ENCODE results near the gene FLT4.
"Not testable (repeated sequence)": the region's sequence is repeated elsewhere in the genome, so short reads cannot be mapped to it uniquely, and the experiment has no call there.

FLT4 gene

GRCh38 chr5:180649297-180650039 is at the start of gene FLT4:
TSS of gene FLT4 (minus strand) at chr5:180649600. CDS start at chr5:180649545, 55 bp downstream.
- no peak for DNase-seq

GRCh38 chr5:180699042-180699441 is 49.6 kb upstream of the FLT4 start:
- no peak for DNase-seq

GRCh38 chr5:180696116-180696515 is 46.7 kb upstream of the FLT4 start:
- no peak for DNase-seq

- DNase-seq = no peak
Measured at GRCh38 chr5:180692429-180692828, 43.0 kb upstream of the FLT4 start.

- no peak for DNase-seq
Measured at GRCh38 chr5:180691046-180691445, 41.6 kb upstream of the FLT4 start.

- no peak for DNase-seq
Measured at GRCh38 chr5:180690562-180690961, 41.2 kb upstream of the FLT4 start.

- DNase-seq = no peak
Measured at GRCh38 chr5:180689775-180690174, 40.4 kb upstream of the FLT4 start.

- DNase-seq = no peak
Measured at GRCh38 chr5:180689071-180689694, 39.8 kb upstream of the FLT4 start.

GRCh38 chr5:180688330-180689070 is 39.1 kb upstream of the FLT4 start:
- DNase-seq = peak; percentile 18

GRCh38 chr5:180686799-180687198 is 37.4 kb upstream of the FLT4 start:
- DNase-seq = not testable (repeated sequence)

GRCh38 chr5:180684623-180685161 is 35.3 kb upstream of the FLT4 start:
- no peak for DNase-seq

GRCh38 chr5:180683220-180683922 is 34.0 kb upstream of the FLT4 start:
- DNase-seq = no peak

- DNase-seq = no peak
Measured at GRCh38 chr5:180682560-180682959, 33.2 kb upstream of the FLT4 start.

- not testable (repeated sequence) for DNase-seq
Measured at GRCh38 chr5:180682008-180682407, 32.6 kb upstream of the FLT4 start.

GRCh38 chr5:180678319-180678718 is 28.9 kb upstream of the FLT4 start:
- not testable (repeated sequence) for DNase-seq

- DNase-seq = no peak
Measured at GRCh38 chr5:180675036-180675635, 25.7 kb upstream of the FLT4 start.

GRCh38 chr5:180674090-180674475 is 24.7 kb upstream of the FLT4 start:
- not testable (repeated sequence) for DNase-seq

GRCh38 chr5:180673371-180674089 is 24.1 kb upstream of the FLT4 start:
- DNase-seq = no peak

GRCh38 chr5:180671958-180672524 is 22.6 kb upstream of the FLT4 start:
- not testable (repeated sequence) for DNase-seq

- DNase-seq = peak; percentile 63
Measured at GRCh38 chr5:180670586-180671359, 21.4 kb upstream of the FLT4 start.

GRCh38 chr5:180670157-180670556 is 20.8 kb upstream of the FLT4 start:
- DNase-seq = no peak
